Neural cell (in vitro differentiated cells): ENCODE measurements around the gene KLC3.

Experiments
- CTCF ChIP-seq: fragments of 450-650 bp; IDR thresholded peaks from 2 replicates; pipeline ENCODE4 v1.5.1; 2014; ENCODE audit warnings: antibody characterized with exemption, mild to moderate bottlenecking, moderate library complexity; ENCODE audit not compliant: poor library complexity, severe bottlenecking
- EP300 ChIP-seq: fragments of 450-650 bp; conservative IDR thresholded peaks from 2 replicates; pipeline ENCODE4 v1.6.1; 2014; ENCODE audit warnings: antibody characterized with exemption, mild to moderate bottlenecking, moderate library complexity; ENCODE audit not compliant: poor library complexity, severe bottlenecking
- EZH2 ChIP-seq: fragments of 200-600, 300-800 bp; shearing (Covaris generic), sonication (generic); IDR thresholded peaks from 2 replicates; pipeline ENCODE4 v1.6.1; 2014; ENCODE audit warnings: antibody characterized with exemption, low read length, borderline replicate concordance, mild to moderate bottlenecking; ENCODE audit not compliant: insufficient read depth, poor library complexity, severe bottlenecking
- POLR2AphosphoS5 ChIP-seq: IDR thresholded peaks from 2 replicates; pipeline ENCODE4 v1.6.1; 2012
- RAD21 ChIP-seq: fragments of 450-650 bp; conservative IDR thresholded peaks from 2 replicates; pipeline ENCODE4 v1.6.1; 2014; ENCODE audit warnings: antibody characterized with exemption, mild to moderate bottlenecking, moderate library complexity
- REST ChIP-seq: IDR thresholded peaks from 2 replicates; pipeline ENCODE4 v1.6.1; 2012; ENCODE audit warnings: borderline replicate concordance

GRCh38 chr19:45339629-45340028 lies 921 bp upstream of the KLC3 start:
- no peak for TF ChIP-seq EZH2
- TF ChIP-seq CTCF, result no peak
- TF ChIP-seq RAD21, result no peak
- TF ChIP-seq EP300, result no peak
- TF ChIP-seq REST, result no peak
- TF ChIP-seq POLR2AphosphoS5, result no peak
